Measurements from ENCODE around the gene MRPL20.

Gene MRPL20

GRCh38 chr1:1428174-1428573 is 21.1 kb upstream of the MRPL20 start:
- TF ChIP-seq JUND (IDR thresholded peaks at IDR 0.05; ENCODE audit: low read depth) = no peak
- in situ Hi-C loops (cut with HindIII; ENCODE audit: low pct_unique_long_range_greater_than_20kb, low sequenced_read_pairs) = no loop called here
- DNase-seq (ENCODE audit: low read depth in 1 of 2, low spot score in 1 of 2) = no peak

GRCh38 chr1:1427820-1428148 is 20.7 kb upstream of the MRPL20 start:
- no peak for TF ChIP-seq JUND (IDR thresholded peaks at IDR 0.05; ENCODE audit: low read depth)
- DNase-seq (ENCODE audit: low read depth in 1 of 2, low spot score in 1 of 2) = no peak
- in situ Hi-C loops (cut with HindIII; ENCODE audit: low pct_unique_long_range_greater_than_20kb, low sequenced_read_pairs) = no loop called here

DNA sequence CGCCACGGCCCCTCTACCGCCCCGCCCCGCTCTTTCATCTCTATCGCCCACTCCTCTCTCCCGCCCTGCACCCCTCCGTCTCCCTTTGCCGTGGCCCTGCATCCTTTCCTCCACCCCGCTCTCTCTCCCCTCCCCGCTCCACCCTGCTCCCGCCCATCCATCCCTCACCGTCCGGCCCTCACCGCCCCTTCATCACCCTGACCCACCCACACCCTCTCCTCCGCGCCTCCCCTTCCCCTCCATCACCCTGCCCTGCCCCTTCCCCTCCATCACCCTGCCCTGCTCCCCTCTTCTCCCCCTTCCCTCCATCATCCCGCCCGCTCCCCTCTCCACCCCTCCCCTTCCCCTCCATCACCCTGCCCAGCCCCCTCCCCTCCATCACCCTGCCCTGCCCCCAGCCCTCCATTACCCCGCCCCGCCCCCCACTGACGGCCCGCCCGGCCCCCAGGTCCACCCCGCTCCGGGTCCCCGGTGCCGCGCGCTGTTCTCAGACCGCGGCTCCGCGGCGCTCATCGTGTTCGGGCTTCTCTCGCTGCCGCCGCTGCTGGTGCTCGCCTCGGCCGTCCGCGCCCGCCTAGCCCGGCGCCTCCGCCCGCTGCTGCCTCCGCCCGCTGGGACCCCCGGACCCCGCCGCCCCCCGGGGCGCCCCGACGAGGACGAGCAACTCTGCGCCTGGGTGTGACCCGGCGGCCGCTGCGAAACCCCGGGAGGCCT is 20.2 kb upstream of the MRPL20 start:
- DNase-seq (ENCODE audit: low read depth in 1 of 2, low spot score in 1 of 2) = no peak
- TF ChIP-seq JUND (IDR thresholded peaks at IDR 0.05; ENCODE audit: low read depth) = no peak
- in situ Hi-C loops (cut with HindIII; ENCODE audit: low pct_unique_long_range_greater_than_20kb, low sequenced_read_pairs) = no loop called here

DNA sequence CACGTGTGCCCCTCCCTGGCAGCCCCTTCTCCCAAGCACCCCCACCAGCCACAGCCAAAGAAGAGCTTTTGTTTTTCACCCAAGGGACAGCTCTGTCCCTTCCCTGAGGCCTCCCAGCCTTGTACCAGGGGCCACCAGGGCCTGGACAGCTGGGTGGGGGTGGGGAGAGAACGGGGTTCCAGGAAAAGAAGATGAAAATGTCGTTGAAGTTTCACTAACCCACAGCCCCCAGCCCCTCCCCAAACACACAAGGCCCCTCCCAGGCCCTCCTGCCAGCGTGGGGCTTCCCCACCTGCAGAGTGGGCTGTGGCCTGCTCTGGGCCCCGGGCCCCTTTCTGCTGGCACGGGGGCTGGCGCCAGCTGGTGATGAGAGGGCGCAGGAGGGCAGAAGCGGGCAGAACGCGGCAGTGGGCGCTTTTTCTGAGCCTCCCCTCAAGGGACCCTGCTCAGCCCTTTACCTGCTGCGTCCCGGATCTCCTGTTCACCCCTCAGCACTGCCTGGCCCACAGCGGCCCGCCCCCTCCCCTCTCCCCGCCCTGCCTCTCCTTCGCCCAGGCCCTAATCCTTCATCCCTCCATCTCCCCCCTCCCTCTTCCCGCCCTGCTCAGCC is 19.5 kb upstream of the MRPL20 start:
- DNase-seq (ENCODE audit: low read depth in 1 of 2, low spot score in 1 of 2) = no peak
- no peak for TF ChIP-seq JUND (IDR thresholded peaks at IDR 0.05; ENCODE audit: low read depth)
- in situ Hi-C loops (cut with HindIII; ENCODE audit: low pct_unique_long_range_greater_than_20kb, low sequenced_read_pairs) = no loop called here

DNA sequence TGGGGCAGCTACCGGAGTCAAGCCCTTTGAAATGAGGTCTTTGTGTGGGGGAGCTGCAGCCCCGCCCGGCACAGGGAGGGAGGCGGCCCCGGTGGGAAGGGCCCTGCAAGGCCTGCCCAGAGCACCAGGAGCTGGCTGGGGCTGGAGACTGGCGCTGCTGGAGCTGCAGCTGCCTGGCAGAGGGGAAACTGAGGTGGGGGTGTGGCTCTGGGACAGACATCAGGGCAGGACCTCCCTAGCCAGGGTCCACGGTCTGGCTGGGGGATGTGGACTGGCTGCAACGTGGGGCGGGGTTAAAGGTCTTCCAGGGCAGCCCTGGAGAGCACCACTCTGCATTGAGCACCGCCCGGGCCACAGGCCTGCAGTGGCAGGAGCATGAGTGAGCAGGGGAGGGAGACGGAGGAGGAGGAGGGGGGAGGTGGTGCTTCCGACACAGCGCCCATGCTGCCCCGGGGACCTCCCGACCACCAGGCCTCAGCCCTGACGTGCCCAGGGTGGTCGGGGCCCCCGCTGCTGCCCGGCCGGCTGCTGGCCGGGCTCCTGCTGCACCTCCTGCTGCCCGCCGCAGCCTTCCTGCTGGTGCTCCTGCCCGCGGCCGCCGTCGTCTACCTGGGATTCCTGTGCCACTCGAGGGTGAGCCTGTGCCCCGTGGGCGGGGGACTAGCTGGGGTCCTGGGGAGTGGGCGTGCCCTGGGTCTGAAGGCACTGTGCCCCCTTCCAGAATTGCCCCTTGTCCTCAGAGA is 18.8 kb upstream of the MRPL20 start:
- DNase-seq (ENCODE audit: low read depth in 1 of 2, low spot score in 1 of 2) = no peak
- in situ Hi-C loops (cut with HindIII; ENCODE audit: low pct_unique_long_range_greater_than_20kb, low sequenced_read_pairs) = no loop called here
- TF ChIP-seq JUND (IDR thresholded peaks at IDR 0.05; ENCODE audit: low read depth) = no peak

DNA sequence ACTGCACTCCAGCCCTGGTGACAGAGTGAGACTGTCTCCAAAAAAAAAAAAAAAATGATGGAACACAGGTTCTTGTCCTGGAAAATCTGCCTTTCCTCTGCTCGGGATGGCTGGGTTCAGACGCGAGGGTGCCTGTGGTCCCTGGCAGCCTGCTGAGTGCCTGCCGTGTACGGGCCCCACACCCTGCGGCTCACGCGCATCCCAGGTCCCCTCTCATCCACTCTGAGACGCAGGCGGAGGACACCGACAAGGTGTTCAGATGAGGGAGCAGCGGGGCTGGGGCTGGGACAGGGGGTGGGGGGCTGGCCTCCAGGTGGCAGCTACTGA is 18.3 kb upstream of the MRPL20 start:
- DNase-seq (ENCODE audit: low read depth in 1 of 2, low spot score in 1 of 2) = no peak
- in situ Hi-C loops (cut with HindIII; ENCODE audit: low pct_unique_long_range_greater_than_20kb, low sequenced_read_pairs) = no loop called here

GRCh38 chr1:1424707-1425106 is 17.6 kb upstream of the MRPL20 start:
- in situ Hi-C loops (cut with HindIII; ENCODE audit: low pct_unique_long_range_greater_than_20kb, low sequenced_read_pairs) = no loop called here

More for the DNA sequence above, 18.3 kb upstream of the MRPL20 start:
- TF ChIP-seq JUND (IDR thresholded peaks at IDR 0.05; ENCODE audit: low read depth) = no peak

GRCh38 chr1:1423245-1423597 is 16.1 kb upstream of the MRPL20 start:
- no peak for DNase-seq (ENCODE audit: low read depth in 1 of 2, low spot score in 1 of 2)
- TF ChIP-seq JUND (IDR thresholded peaks at IDR 0.05; ENCODE audit: low read depth) = no peak
- in situ Hi-C loops (cut with HindIII; ENCODE audit: low pct_unique_long_range_greater_than_20kb, low sequenced_read_pairs) = no loop called here

More at GRCh38 chr1:1424707-1425106, 17.6 kb upstream of the MRPL20 start:
- no peak for DNase-seq (ENCODE audit: low read depth in 1 of 2, low spot score in 1 of 2)
- no peak for TF ChIP-seq JUND (IDR thresholded peaks at IDR 0.05; ENCODE audit: low read depth)

- TF ChIP-seq JUND (IDR thresholded peaks at IDR 0.05; ENCODE audit: low read depth) = no peak
- in situ Hi-C loops (cut with HindIII; ENCODE audit: low pct_unique_long_range_greater_than_20kb, low sequenced_read_pairs) = no loop called here
- DNase-seq (ENCODE audit: low read depth in 1 of 2, low spot score in 1 of 2) = no peak
Observed at GRCh38 chr1:1422465-1423244, 15.6 kb upstream of the MRPL20 start.

DNA sequence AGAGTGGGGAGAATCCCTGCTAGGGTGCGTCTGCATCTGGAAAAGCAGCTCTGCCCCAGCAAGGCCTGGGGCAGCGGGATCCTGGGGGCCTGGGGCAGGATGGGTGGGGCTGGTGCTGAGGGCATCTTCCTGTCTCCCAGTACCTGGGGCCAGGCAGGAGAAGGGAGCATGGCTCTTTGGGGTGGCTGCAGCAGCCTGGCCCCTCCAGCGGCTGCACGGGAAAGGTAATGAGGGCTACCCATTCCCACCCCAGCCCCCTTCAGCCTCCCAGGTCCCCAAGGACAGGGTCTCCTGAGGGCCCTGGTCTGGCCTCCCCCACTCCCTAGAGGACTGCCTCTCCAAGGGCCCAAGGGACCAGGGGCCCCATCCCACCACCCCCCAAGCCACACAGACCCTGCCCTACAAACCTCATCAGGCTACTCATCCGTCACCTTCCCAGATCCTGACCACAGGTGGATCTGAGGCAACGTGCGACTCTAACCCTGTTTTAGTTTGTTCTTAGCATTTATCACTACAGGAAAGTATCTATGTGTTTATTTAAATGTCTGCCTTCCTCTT is 14.9 kb upstream of the MRPL20 start:
- DNase-seq (ENCODE audit: low read depth in 1 of 2, low spot score in 1 of 2) = no peak
- no peak for TF ChIP-seq JUND (IDR thresholded peaks at IDR 0.05; ENCODE audit: low read depth)
- in situ Hi-C loops (cut with HindIII; ENCODE audit: low pct_unique_long_range_greater_than_20kb, low sequenced_read_pairs) = no loop called here

- TF ChIP-seq JUND (IDR thresholded peaks at IDR 0.05; ENCODE audit: low read depth) = no peak
- in situ Hi-C loops (cut with HindIII; ENCODE audit: low pct_unique_long_range_greater_than_20kb, low sequenced_read_pairs) = no loop called here
- no peak for DNase-seq (ENCODE audit: low read depth in 1 of 2, low spot score in 1 of 2)
Observed at GRCh38 chr1:1421147-1421906, 14.2 kb upstream of the MRPL20 start, which contains the start of gene ANKRD65. Gene ANKRD65, minus strand, starts transcription at chr1:1421276. Its CDS starts 271 bp downstream, at chr1:1421005.

- in situ Hi-C loops (cut with HindIII; ENCODE audit: low pct_unique_long_range_greater_than_20kb, low sequenced_read_pairs) = no loop called here
- no peak for DNase-seq (ENCODE audit: low read depth in 1 of 2, low spot score in 1 of 2)
- TF ChIP-seq JUND (IDR thresholded peaks at IDR 0.05; ENCODE audit: low read depth) = no peak
Observed at GRCh38 chr1:1420654-1421141, 13.6 kb upstream of the MRPL20 start.
